GM21717 (cell line): ENCODE results near the gene ANP32A.
"Not testable (repeated sequence)": the region's sequence is repeated elsewhere in the genome, so short reads cannot be mapped to it uniquely, and the experiment has no call there.

Experiments
- ATAC-seq: cut with Tn5 transposase; IDR thresholded peaks from one replicate; pipeline ENCODE4 v1.9.1; 2021; ENCODE audit warnings: mild to moderate bottlenecking, moderate library complexity; ENCODE audit not compliant: unreplicated experiment

The ANP32A gene

GRCh38 chr15:68759982-68760579 is 60.6 kb downstream of the ANP32A start:
- ATAC-seq, result not testable (repeated sequence)

- ATAC-seq, result no peak
Observed at GRCh38 chr15:68755731-68756130, 65.0 kb downstream of the ANP32A start.

- no peak for ATAC-seq
Observed at GRCh38 chr15:68751622-68752021, 69.1 kb downstream of the ANP32A start.

- ATAC-seq, result no peak
Observed at GRCh38 chr15:68749793-68750192, 70.9 kb downstream of the ANP32A start.

GRCh38 chr15:68749365-68749764 is 71.3 kb downstream of the ANP32A start:
- ATAC-seq, result no peak

- no peak for ATAC-seq
Observed at GRCh38 chr15:68743256-68743655, 77.4 kb downstream of the ANP32A start.

GRCh38 chr15:68739390-68740080 is 81.2 kb downstream of the ANP32A start:
- ATAC-seq, result no peak

- no peak for ATAC-seq
Observed at GRCh38 chr15:68735610-68736009, 85.1 kb downstream of the ANP32A start.

GRCh38 chr15:68734881-68735280 is 85.8 kb downstream of the ANP32A start:
- ATAC-seq, result no peak

GRCh38 chr15:68734352-68734751 is 86.3 kb downstream of the ANP32A start:
- no peak for ATAC-seq

GRCh38 chr15:68733666-68734065 is 87.0 kb downstream of the ANP32A start:
- no peak for ATAC-seq

GRCh38 chr15:68732451-68732850 is 88.2 kb downstream of the ANP32A start:
- ATAC-seq, result no peak

GRCh38 chr15:68730976-68731897 is 89.5 kb downstream of the ANP32A start:
- no peak for ATAC-seq

- no peak for ATAC-seq
Observed at GRCh38 chr15:68730471-68730919, 90.2 kb downstream of the ANP32A start.

GRCh38 chr15:68729789-68730411 is 90.8 kb downstream of the ANP32A start:
- no peak for ATAC-seq
